H1 (cell line): ENCODE measurements around the gene DAB2IP. TPM values are rescaled to one million over a fixed set of nuclear protein-coding genes. Genes with fewer than 3 reads are reported as not detected.

Source experiments
- polyA plus RNA-seq, 7 experiments: library from polyadenylated mRNA; depleted of rRNA in 3 of 7; stranded (reverse) in 5 of 7; unstranded in 2 of 7; fragments of >200 nt in 5 of 7; fragments of 200-250 nt in 2 of 7; gene quantifications; 1 replicate in 5 of 7; 2 replicates in 1 of 7; 4 replicates in 1 of 7; pipeline versions ENCODE4 v1.2.1 to v1.2.3, GENCODE V29; 2011 to 2013; ENCODE audit warnings: missing spikeins in 2 of 7, mixed read lengths in 2 of 7
- total RNA-seq: library from RNA; stranded (reverse); fragmentation: NEBNext Ultra II Directional; extraction: Animal tissue kit (Norgen Biotek cat#: 25700); gene quantifications from 2 replicates; pipeline ENCODE4 v1.2.1, GENCODE V29; 2021

DAB2IP gene
- total and polyA plus RNA-seq, 2 of the 8 experiments (the other 6 are each of a cell fraction or from before 2014, with no cell fraction given): 19.7 to 39.5 TPM

Other genes with a start within 250 kb of the DAB2IP start
- gene GGTA1, start 151.8 kb upstream of the DAB2IP start, total RNA-seq: not detected in 2 replicates
- gene GGTA1, start 151.8 kb upstream of the DAB2IP start, polyA plus RNA-seq (2011; rRNA removed): not detected in 2 replicates